Gastroesophageal sphincter (tissue), 4 donors: ENCODE data around the gene MFF. TPM values are rescaled to one million over a fixed set of nuclear protein-coding genes. Genes with fewer than 3 reads are reported as not detected.
"Not testable (repeated sequence)": the region's sequence is repeated elsewhere in the genome, so short reads cannot be mapped to it uniquely, and the experiment has no call there.

Experiments used
- ATAC-seq: fragments of 150-250 bp; one replicate; pipeline ENCODE4 v1.9.1; 2016; ENCODE audit warnings: mild to moderate bottlenecking, moderate library complexity
- H3K27ac ChIP-seq, 4 donors: fragments of 200-600 bp; sonication (generic) in 3 of 4; 1 replicate in 3 of 4; 2 replicates in 1 of 4; pipeline ENCODE4 v1.5.1; 2016 to 2019
- H3K27me3 ChIP-seq: fragments of 200-600 bp; sonication (generic); one replicate; pipeline ENCODE4 v1.5.1; 2019
- H3K36me3 ChIP-seq, 2 donors: fragments of 200-600 bp; sonication (generic); one replicate each; pipeline ENCODE4 v1.5.1; 2019; ENCODE audit warnings: control low read depth in 1 of 2
- H3K4me1 ChIP-seq, 3 donors: fragments of 200-600 bp; sonication (generic); 1 replicate in 2 of 3; 2 replicates in 1 of 3; pipeline ENCODE4 v1.5.1; 2016 to 2019; ENCODE audit warnings: control low read depth in 2 of 3
- H3K4me3 ChIP-seq, 2 donors: fragments of 200-600 bp; sonication (generic); one replicate each; pipeline ENCODE4 v1.5.1; 2019; ENCODE audit warnings: mild to moderate bottlenecking in 1 of 2, moderate library complexity in 1 of 2
- H3K9me3 ChIP-seq, 3 donors: fragments of 200-600 bp; sonication (generic); one replicate each; pipeline ENCODE4 v1.5.1; 2017 to 2019; ENCODE audit warnings: control low read depth in 2 of 3
- EP300 ChIP-seq: sonication (generic); formaldehyde crosslinking; IDR thresholded peaks from one replicate; pipeline ENCODE4 v1.6.1; 2017; ENCODE audit warnings: antibody characterized with exemption, mild to moderate bottlenecking
- POLR2A ChIP-seq, 2 donors: fragments of 450-650 bp; IDR thresholded peaks; one replicate each; pipeline ENCODE4 v1.6.1; 2017; ENCODE audit warnings: antibody characterized with exemption in 2 of 2, mild to moderate bottlenecking in 2 of 2, moderate library complexity in 1 of 2
- POLR2AphosphoS5 ChIP-seq: sonication (generic); formaldehyde crosslinking; IDR thresholded peaks from one replicate; pipeline ENCODE4 v1.6.1; 2017; ENCODE audit warnings: antibody characterized with exemption
- WGBS, 2 donors: methylation state at CpG; one replicate each; pipeline ENCODE4 v1.1.5; 2018; ENCODE audit warnings: low coverage in 1 of 2; 5-methylcytosine and 5-hydroxymethylcytosine counted together
- total RNA-seq, 4 donors: library from RNA; depleted of rRNA; stranded (reverse); fragments of >200 nt; gene quantifications; one replicate each; pipeline ENCODE4 v1.1.0, GENCODE V29; 2016
- TF ChIP-seq, protein P1 (sequence below), 4 experiments: fragments of 200-600 bp in 2 of 4; fragments of 450-650 bp in 2 of 4; sonication (generic) in 1 of 4; IDR thresholded peaks; one replicate each; pipeline ENCODE4 v1.5.1; 2017 to 2019; ENCODE audit warnings: antibody characterized with exemption in 4 of 4, mild to moderate bottlenecking in 2 of 4, moderate library complexity in 2 of 4

The MFF gene
- total RNA-seq, 4 donors from 2014 or later = 106 to 140 (median 118) TPM

DNA sequence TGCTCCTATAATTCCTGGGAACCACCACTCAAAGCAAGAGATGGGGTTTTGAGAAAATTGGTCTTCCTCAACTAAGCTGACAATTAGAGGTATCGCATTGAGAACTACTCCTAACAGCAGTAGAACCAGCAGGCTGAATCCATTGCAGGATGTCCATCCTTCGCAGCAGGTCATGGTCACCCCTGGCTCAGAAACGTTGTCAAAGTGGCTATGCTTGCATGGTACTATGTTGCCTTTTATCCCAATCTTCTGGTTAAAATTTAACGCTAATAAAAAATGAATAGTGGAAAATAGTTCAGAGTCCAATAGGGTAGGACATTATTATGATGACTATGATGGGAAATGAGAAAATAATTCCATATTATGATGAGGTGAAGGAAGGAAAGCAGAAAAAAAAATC lies 54.0 kb downstream of the MFF start, which contains the start of gene TM4SF20:
Gene TM4SF20 (minus strand): TSS at position 212 of the 400 bp plus-strand sequence. CDS start 38 bp downstream, at position 174.
- Histone ChIP-seq H3K27ac (no peak within 1 kb of the TSS), H3K27me3 (peaks cover 35% of the 10 kb centered on the region), H3K4me3 (no peak within 1 kb of the TSS), H3K4me1 (no peaks in the 10 kb centered on the region), H3K9me3 (no peaks in the 10 kb centered on the region), H3K36me3 (no peaks in the 10 kb centered on the region)
- WGBS, 2 donors = 80 to 93% methylated on average over 1 to 4 of the region's 4 CpGs
- TF ChIP-seq EP300 (no peak), POLR2AphosphoS5 (no peak), POLR2A (IDR thresholded peaks at IDR 0.05) (no peak)
- TF ChIP-seq, protein P1, sequence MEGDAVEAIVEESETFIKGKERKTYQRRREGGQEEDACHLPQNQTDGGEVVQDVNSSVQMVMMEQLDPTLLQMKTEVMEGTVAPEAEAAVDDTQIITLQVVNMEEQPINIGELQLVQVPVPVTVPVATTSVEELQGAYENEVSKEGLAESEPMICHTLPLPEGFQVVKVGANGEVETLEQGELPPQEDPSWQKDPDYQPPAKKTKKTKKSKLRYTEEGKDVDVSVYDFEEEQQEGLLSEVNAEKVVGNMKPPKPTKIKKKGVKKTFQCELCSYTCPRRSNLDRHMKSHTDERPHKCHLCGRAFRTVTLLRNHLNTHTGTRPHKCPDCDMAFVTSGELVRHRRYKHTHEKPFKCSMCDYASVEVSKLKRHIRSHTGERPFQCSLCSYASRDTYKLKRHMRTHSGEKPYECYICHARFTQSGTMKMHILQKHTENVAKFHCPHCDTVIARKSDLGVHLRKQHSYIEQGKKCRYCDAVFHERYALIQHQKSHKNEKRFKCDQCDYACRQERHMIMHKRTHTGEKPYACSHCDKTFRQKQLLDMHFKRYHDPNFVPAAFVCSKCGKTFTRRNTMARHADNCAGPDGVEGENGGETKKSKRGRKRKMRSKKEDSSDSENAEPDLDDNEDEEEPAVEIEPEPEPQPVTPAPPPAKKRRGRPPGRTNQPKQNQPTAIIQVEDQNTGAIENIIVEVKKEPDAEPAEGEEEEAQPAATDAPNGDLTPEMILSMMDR (IDR thresholded peaks at IDR 0.05) = no peak
- ATAC-seq = no peak

DNA sequence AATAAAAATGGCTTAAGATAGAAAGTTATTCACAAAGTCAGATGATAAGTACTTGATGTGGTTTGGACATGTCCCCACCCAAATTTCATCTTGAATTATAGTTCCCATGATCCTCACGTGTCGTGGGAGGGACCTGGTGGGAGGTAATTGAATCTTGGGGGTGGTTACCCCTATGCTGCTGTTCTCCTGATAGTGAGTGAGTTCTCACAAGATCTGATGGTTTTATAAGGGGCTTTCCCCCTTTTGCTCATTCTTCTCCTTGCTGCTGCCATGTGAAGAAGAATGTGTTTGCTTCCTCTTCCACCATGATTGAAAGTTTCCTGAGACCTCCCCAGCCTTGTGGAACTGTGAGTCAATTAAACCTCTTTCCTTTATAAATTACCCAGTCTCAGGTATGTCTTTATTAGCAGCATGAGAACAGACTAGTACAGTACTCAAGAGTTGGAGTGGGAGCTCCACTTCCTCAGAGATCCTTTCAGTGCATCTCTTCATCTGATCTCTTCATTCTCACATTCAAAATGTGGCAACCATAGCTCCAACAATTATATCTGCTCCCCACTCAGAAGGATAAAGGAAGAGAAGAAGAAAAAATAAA lies 57.3 kb downstream of the MFF start:
- ATAC-seq, H3K9me3 ChIP-seq, H3K4me3 ChIP-seq, H3K4me1 ChIP-seq, H3K36me3 ChIP-seq, H3K27ac ChIP-seq: not testable (repeated sequence)
- peaks cover 30% of the 10 kb centered on the region for H3K27me3 ChIP-seq
- 78 to 87% methylated on average over 2 of the region's 2 CpGs for WGBS, 2 donors

GRCh38 chr2:227383686-227384085 lies 58.6 kb downstream of the MFF start:
- H3K27ac ChIP-seq = no peak overlapping the region
- peaks cover 0 to 7% (median 0%) of the 10 kb centered on the region in 3 donors for H3K9me3 ChIP-seq
- H3K4me3 ChIP-seq = no peak overlapping the region
- WGBS, 2 donors = 29 to 44% methylated on average over 1 to 3 of the region's 3 CpGs
- no peaks in the 10 kb centered on the region for H3K4me1 ChIP-seq
- peaks cover 30% of the 10 kb centered on the region for H3K27me3 ChIP-seq
- TF ChIP-seq EP300 = no peak
- TF ChIP-seq POLR2AphosphoS5 = no peak
- TF ChIP-seq, protein P1 (IDR thresholded peaks at IDR 0.05) = no peak
- TF ChIP-seq POLR2A (IDR thresholded peaks at IDR 0.05) = no peak
- H3K36me3 ChIP-seq = no peaks in the 10 kb centered on the region
- no peak for ATAC-seq

- no peaks in the 10 kb centered on the region for H3K36me3 ChIP-seq
- 74 to 83% methylated on average over 6 of the region's 6 CpGs for WGBS, 2 donors
- H3K4me3 ChIP-seq = no peak overlapping the region
- H3K27me3 ChIP-seq = peaks cover 18% of the 10 kb centered on the region
- no peaks in the 10 kb centered on the region for H3K4me1 ChIP-seq
- TF ChIP-seq EP300 = no peak
- TF ChIP-seq, protein P1 (IDR thresholded peaks at IDR 0.05) = no peak
- TF ChIP-seq POLR2A (IDR thresholded peaks at IDR 0.05) = no peak
- no peak for TF ChIP-seq POLR2AphosphoS5
- no peak overlapping the region for H3K27ac ChIP-seq
- ATAC-seq = no peak
- H3K9me3 ChIP-seq = peaks cover 0 to 9% (median 0%) of the 10 kb centered on the region in 3 donors
Measured at GRCh38 chr2:227386630-227387029, 61.6 kb downstream of the MFF start.

DNA sequence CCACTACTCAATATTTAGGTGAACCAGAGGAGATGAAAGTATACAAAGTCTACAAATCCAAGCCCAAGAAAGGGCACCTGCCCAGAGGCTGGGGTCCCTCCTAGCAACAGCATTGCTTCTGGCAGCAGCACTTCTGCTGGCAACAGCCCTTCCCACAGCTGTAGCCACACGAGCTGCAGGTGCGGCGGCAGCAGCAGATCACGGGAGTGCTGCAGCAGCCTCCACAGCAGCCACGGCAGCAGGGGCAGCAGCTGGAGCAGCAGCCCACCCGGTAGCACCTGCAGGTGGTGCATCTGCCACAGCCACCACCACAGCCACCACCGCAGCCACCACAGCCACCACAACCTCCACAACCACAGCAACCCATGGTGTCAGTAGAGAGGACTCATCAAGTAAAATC lies 62.5 kb downstream of the MFF start, which contains the start of gene SCYGR1:
Gene SCYGR1 (minus strand): TSS at position 367 of the 400 bp plus-strand sequence. CDS start 0 bp downstream, at position 367.
- not testable (repeated sequence) for H3K27ac ChIP-seq, H3K9me3 ChIP-seq, H3K4me1 ChIP-seq, H3K36me3 ChIP-seq, ATAC-seq, H3K4me3 ChIP-seq
- H3K27me3 ChIP-seq = peaks cover 12% of the 10 kb centered on the region
- WGBS, 2 donors = no CpG with 5 or more reads among the region's 7 CpGs

DNA sequence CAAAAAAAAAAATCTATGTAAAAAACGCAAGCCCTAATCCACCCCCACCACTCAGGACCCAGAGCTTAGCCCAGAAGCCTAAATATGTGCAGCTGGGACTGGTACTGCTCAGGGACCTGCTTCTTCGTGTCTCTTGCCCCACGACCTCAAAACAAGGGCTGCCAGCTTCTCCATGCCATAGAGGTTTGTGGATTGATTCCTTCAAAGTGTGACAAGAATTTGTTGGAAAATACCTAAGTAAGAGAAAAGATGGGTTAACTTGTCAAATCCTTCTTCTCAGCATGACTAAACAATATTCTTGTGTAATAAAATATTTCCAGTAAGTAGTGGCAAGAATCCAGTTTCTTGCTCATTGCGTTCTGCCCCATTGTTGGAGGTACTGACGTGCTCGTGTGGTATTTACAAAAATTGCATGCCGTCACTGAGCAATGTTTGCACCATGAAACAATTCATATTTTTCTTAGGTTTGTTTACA lies 63.5 kb downstream of the MFF start:
- no peak overlapping the region for H3K27ac ChIP-seq
- WGBS, 2 donors = 53 to 56% methylated on average over 6 of the region's 7 CpGs
- H3K36me3 ChIP-seq = no peaks in the 10 kb centered on the region
- H3K9me3 ChIP-seq = peaks cover 0 to 9% (median 0%) of the 10 kb centered on the region in 3 donors
- no peak for ATAC-seq
- TF ChIP-seq, protein P1 (IDR thresholded peaks at IDR 0.05) = no peak
- TF ChIP-seq EP300 (no peak), POLR2AphosphoS5 (no peak), POLR2A (IDR thresholded peaks at IDR 0.05) (no peak)
- H3K27me3 ChIP-seq = peaks cover 6% of the 10 kb centered on the region
- H3K4me3 ChIP-seq = no peak overlapping the region
- H3K4me1 ChIP-seq = no peaks in the 10 kb centered on the region
